ENCODE results near the gene TFEB. TPM values are rescaled to one million over a fixed set of nuclear protein-coding genes. Genes with fewer than 3 reads are reported as not detected.

TFEB gene
- total and polyA plus RNA-seq, 2 donors from 2014 or later: 50.7 to 51.0 TPM

DNA sequence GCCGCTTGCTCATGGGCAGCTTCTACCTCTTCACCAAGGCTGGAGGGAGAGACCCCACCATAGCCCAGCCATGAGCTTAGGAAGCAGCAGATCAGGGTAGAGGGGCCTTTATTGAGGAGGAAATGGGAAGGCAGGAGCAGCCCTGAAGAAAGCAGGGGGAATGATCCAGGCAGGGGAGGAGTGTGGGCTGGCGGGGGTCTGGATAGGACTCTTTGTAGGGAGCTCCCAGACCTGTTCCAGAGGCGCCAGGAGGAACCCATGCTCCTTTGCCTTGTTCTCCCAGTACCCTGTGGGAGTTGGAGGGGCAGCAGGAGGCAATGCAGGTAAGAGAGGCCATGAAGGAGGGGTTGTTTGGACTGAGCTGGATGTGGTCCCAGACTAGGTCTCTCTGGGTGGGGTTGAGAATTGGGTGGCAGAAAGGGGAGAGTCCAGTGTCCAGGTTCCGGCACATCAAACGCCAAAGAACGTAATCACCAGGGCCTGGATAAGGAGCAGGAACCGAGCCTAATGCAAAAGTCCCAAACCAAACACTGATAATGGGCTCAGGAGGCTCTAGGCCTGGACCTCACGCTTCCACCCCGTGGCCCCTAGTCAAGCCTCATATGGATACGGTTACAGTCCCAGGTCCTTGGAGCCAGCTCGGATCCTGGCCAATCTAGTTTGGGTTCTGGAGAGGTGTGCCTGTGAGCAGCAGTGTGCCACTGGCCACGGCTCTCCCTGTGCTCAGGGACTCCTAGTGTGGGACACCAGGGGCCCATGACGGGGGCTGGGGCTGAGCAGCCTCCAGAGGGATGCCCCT, 23.9 kb upstream of the TFEB start:
- TF ChIP-seq, protein P1, sequence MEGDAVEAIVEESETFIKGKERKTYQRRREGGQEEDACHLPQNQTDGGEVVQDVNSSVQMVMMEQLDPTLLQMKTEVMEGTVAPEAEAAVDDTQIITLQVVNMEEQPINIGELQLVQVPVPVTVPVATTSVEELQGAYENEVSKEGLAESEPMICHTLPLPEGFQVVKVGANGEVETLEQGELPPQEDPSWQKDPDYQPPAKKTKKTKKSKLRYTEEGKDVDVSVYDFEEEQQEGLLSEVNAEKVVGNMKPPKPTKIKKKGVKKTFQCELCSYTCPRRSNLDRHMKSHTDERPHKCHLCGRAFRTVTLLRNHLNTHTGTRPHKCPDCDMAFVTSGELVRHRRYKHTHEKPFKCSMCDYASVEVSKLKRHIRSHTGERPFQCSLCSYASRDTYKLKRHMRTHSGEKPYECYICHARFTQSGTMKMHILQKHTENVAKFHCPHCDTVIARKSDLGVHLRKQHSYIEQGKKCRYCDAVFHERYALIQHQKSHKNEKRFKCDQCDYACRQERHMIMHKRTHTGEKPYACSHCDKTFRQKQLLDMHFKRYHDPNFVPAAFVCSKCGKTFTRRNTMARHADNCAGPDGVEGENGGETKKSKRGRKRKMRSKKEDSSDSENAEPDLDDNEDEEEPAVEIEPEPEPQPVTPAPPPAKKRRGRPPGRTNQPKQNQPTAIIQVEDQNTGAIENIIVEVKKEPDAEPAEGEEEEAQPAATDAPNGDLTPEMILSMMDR (IDR thresholded peaks at IDR 0.05; ENCODE audit: borderline replicate concordance, extremely low read depth, insufficient read depth): no peak
- DNase-seq (peak in 1 of 5 donors; percentile 56), FAIRE-seq (no peak)
- H3K9me3 ChIP-seq (ENCODE audit: control insufficient read depth in 2 of 3, insufficient read depth in 1 of 3, low read length in 3 of 3): no peaks in the 10 kb centered on the region
- intact Hi-C loops (cut with DNase I): no loop called here
- no peak overlapping the region for H3K27ac ChIP-seq (ENCODE audit: low read depth in 2 of 2, low read length in 2 of 2)
- no peak overlapping the region for H3K9ac ChIP-seq (ENCODE audit: low read length in 3 of 3)
- no peaks in the 10 kb centered on the region for H3K27me3 ChIP-seq (ENCODE audit: control insufficient read depth, insufficient read depth, low read length)
- H3K4me3 ChIP-seq (ENCODE audit: low read length in 3 of 3): no peak overlapping the region
- no peaks in the 10 kb centered on the region for H3K36me3 ChIP-seq (ENCODE audit: control insufficient read depth in 2 of 3, insufficient read depth in 3 of 3, low read length in 3 of 3)
- H3K4me1 ChIP-seq (ENCODE audit: control insufficient read depth in 2 of 3, insufficient read depth in 2 of 3, low read depth in 1 of 3, low read length in 3 of 3): no peaks in the 10 kb centered on the region

DNA sequence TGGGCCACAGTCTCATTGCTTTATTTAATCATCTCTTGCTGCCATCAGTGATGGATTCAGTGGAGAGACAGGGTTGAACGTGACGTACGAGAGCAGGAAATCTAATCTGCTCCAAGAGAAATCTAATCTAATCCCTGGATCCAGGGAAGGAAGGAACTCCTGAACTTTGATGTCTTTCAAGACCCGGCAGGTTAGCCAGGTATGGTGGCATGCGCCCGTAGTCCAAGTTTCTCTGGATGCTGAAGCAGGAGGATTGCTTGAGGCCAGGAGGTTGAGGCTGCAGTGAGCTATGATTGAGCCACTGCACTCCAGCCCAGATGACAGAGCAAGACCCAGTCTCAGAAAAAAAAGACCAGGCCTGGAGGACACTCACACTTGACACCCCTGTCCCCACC, 23.2 kb upstream of the TFEB start:
- no peak overlapping the region for H3K9ac ChIP-seq (ENCODE audit: low read length in 3 of 3)
- H3K4me3 ChIP-seq (ENCODE audit: low read length in 3 of 3): no peak overlapping the region
- no peak overlapping the region for H3K27ac ChIP-seq (ENCODE audit: low read depth in 2 of 2, low read length in 2 of 2)
- H3K36me3 ChIP-seq (ENCODE audit: control insufficient read depth in 2 of 3, insufficient read depth in 3 of 3, low read length in 3 of 3): no peaks in the 10 kb centered on the region
- peak in 1 of 5 donors; percentile 18 for DNase-seq
- intact Hi-C loops (cut with DNase I): no loop called here
- no peaks in the 10 kb centered on the region for H3K9me3 ChIP-seq (ENCODE audit: control insufficient read depth in 2 of 3, insufficient read depth in 1 of 3, low read length in 3 of 3)
- no peaks in the 10 kb centered on the region for H3K4me1 ChIP-seq (ENCODE audit: control insufficient read depth in 2 of 3, insufficient read depth in 2 of 3, low read depth in 1 of 3, low read length in 3 of 3)
- TF ChIP-seq, protein P1 (IDR thresholded peaks at IDR 0.05; ENCODE audit: borderline replicate concordance, extremely low read depth, insufficient read depth): no peak
- no peaks in the 10 kb centered on the region for H3K27me3 ChIP-seq (ENCODE audit: control insufficient read depth, insufficient read depth, low read length)
- no peak for FAIRE-seq

DNA sequence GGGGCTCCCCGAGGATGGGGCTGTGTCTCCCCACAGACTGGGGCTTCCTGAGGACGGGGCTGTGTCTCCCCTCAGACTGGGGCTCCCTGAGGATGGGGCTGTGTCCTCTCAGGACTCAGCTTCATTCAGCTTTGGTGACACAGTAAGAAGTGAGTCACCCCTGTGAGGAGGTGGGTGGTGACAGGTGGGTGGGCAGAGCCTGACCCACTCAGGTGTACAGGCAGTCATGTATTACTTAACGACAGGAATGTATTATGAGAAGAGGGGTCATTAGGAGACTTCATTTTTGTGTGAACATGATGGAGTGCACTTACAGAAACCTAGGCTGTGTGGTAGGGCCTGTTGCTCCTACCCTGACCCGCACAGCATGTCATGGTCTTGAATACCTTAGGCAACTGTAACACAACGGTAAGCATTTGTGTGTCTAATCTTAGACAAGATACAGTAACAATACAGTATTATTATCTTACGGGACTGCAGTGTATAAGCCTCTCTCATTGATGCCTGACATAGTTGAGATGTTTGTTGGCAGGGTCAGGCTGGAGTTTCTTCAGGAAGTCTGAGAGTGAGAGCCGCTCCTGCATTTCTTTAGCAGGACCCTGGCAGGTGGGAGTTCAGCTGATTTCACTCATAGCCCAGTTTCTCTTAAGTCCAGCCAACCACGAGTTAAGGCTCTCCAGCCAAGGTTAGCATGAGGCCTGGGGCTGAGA, 22.7 kb upstream of the TFEB start:
- FAIRE-seq: no peak
- Histone ChIP-seq H3K27me3 (ENCODE audit: control insufficient read depth, insufficient read depth, low read length) (no peaks in the 10 kb centered on the region), H3K27ac (ENCODE audit: low read depth in 2 of 2, low read length in 2 of 2) (no peak overlapping the region), H3K9ac (ENCODE audit: low read length in 3 of 3) (no peak overlapping the region), H3K4me1 (ENCODE audit: control insufficient read depth in 2 of 3, insufficient read depth in 2 of 3, low read depth in 1 of 3, low read length in 3 of 3) (no peaks in the 10 kb centered on the region), H3K36me3 (ENCODE audit: control insufficient read depth in 2 of 3, insufficient read depth in 3 of 3, low read length in 3 of 3) (no peaks in the 10 kb centered on the region), H3K4me3 (ENCODE audit: low read length in 3 of 3) (no peak overlapping the region), H3K9me3 (ENCODE audit: control insufficient read depth in 2 of 3, insufficient read depth in 1 of 3, low read length in 3 of 3) (no peaks in the 10 kb centered on the region)
- TF ChIP-seq, protein P1 (IDR thresholded peaks at IDR 0.05; ENCODE audit: borderline replicate concordance, extremely low read depth, insufficient read depth): no peak
- peak in 1 of 5 donors; percentile 21 for DNase-seq
- intact Hi-C loops (cut with DNase I): no loop called here
